Endothelial cell of umbilical vein (primary cell): ENCODE measurements around the gene GJA10.

ENCODE experiments used
- EZH2 ChIP-seq: IDR thresholded peaks from 2 replicates; pipeline ENCODE4 v1.6.1; 2012; ENCODE audit warnings: borderline replicate concordance, low read depth, mild to moderate bottlenecking, moderate library complexity, low read length, inconsistent platforms; ENCODE audit not compliant: severe bottlenecking
- GATA2 ChIP-seq: IDR thresholded peaks from 2 replicates; pipeline ENCODE4 v1.7.0; 2011; ENCODE audit warnings: low read depth, mild to moderate bottlenecking, moderate library complexity, mixed read lengths, low read length; ENCODE audit not compliant: insufficient read length, insufficient read depth
- MYC ChIP-seq: IDR thresholded peaks from one replicate; pipeline ENCODE4 v1.6.1; 2011; ENCODE audit warnings: mild to moderate bottlenecking, low read depth, low read length
- POLR2A ChIP-seq: IDR thresholded peaks from 2 replicates; pipeline ENCODE4 v1.6.1; 2012; ENCODE audit warnings: low read depth, mild to moderate bottlenecking, control low read depth, low read length
- POLR2AphosphoS5 ChIP-seq: IDR thresholded peaks from 2 replicates; pipeline ENCODE4 v1.6.1; 2012; ENCODE audit warnings: low read depth, mild to moderate bottlenecking, control low read depth, low read length, moderate library complexity; ENCODE audit not compliant: insufficient read depth
- TF ChIP-seq, protein P1 (sequence below), 2 donors: IDR thresholded peaks; 1 replicate in 1 of 2; 2 replicates in 1 of 2; pipeline ENCODE4 v1.5.1; 2011; ENCODE audit warnings: low read length in 2 of 2, mild to moderate bottlenecking in 2 of 2, moderate library complexity in 2 of 2, control low read depth in 1 of 2, inconsistent platforms in 1 of 2, low read depth in 1 of 2; ENCODE audit not compliant: insufficient read depth in 1 of 2; ENCODE audit errors: extremely low read depth in 1 of 2
- TF ChIP-seq, protein P2 (sequence below): IDR thresholded peaks from 2 replicates; pipeline ENCODE4 v1.6.1; 2011; ENCODE audit not compliant: insufficient read depth, insufficient read length

DNA sequence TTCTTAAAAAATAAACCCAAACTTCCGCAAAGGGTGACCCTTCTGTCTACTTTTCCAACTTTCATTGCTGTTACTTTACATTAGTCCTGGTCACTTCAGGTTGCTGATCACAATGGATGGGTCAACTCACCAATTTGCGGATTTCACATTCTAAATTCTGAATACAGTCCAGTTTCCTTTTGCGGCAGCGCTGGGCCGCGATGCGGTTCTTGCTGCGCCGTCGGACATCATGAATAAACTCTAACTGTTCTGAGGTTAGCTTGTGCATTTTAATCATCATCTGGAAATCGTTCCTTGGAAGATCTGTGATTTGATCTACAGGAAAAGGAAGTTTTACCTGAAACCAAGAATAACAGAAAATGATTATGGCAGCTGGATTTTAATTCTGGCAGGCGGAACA lies 43.7 kb downstream of the GJA10 start:
- TF ChIP-seq GATA2 = no peak
- TF ChIP-seq, protein P1, sequence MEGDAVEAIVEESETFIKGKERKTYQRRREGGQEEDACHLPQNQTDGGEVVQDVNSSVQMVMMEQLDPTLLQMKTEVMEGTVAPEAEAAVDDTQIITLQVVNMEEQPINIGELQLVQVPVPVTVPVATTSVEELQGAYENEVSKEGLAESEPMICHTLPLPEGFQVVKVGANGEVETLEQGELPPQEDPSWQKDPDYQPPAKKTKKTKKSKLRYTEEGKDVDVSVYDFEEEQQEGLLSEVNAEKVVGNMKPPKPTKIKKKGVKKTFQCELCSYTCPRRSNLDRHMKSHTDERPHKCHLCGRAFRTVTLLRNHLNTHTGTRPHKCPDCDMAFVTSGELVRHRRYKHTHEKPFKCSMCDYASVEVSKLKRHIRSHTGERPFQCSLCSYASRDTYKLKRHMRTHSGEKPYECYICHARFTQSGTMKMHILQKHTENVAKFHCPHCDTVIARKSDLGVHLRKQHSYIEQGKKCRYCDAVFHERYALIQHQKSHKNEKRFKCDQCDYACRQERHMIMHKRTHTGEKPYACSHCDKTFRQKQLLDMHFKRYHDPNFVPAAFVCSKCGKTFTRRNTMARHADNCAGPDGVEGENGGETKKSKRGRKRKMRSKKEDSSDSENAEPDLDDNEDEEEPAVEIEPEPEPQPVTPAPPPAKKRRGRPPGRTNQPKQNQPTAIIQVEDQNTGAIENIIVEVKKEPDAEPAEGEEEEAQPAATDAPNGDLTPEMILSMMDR (IDR thresholded peaks at IDR 0.05; ENCODE audit: extremely low read depth in 1 of 2, insufficient read depth in 1 of 2, low read depth in 1 of 2, low read length in 2 of 2) = no peak
- TF ChIP-seq POLR2AphosphoS5 = no peak
- no peak for TF ChIP-seq POLR2A
- TF ChIP-seq MYC = no peak
- no peak for TF ChIP-seq EZH2
- TF ChIP-seq, protein P2, sequence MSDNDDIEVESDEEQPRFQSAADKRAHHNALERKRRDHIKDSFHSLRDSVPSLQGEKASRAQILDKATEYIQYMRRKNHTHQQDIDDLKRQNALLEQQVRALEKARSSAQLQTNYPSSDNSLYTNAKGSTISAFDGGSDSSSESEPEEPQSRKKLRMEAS = no peak
